ENCODE results near the gene VAV1. TPM values are rescaled to one million over a fixed set of nuclear protein-coding genes. Genes with fewer than 3 reads are reported as not detected.

VAV1 gene
- total RNA-seq, 1 experiment from 2014 or later: 46.0 TPM

DNA sequence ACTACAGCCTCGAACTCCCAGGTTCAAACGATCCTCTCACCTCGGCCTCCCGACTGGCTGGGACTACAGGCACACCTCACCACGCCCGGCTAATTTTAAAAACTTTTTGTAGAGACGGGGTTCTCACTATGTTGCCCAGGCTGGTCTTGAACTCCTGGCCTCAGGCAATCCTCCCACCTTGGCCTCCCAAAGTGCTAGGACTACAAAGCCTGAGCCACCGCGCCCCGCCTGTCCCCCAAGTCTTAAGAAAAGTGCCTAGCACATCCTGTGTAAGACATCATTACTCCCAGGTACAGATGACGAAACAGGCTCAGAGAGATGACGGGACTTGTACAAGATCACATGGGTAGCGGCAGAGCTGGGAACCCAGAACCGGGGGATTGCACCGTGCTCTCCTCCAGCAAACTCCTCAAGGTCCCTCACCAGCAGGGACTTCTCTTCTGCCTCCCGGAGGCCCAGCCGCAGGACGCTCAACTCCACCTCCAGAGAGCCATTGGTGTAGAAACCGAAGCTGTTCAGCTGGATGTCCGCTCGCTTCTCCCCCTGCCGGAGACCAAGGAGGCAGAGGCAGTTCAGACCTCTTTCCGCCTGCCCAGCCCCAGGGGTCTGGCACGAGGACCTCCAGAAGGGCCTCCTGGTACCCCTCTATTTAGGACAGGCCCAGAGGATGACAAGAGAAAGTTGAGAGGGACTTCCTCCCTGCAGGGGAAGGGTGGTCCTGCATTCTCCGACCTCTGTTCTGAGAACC lies 36.2 kb upstream of the VAV1 start:
- DNase-seq: peak; percentile 86
- H3K9ac ChIP-seq (ENCODE audit: low read length): peak overlapping the region; percentile 93

GRCh38 chr19:6736917-6737283 lies 35.6 kb upstream of the VAV1 start:
- Histone ChIP-seq H3K79me2 (ENCODE audit: low read length) (0 out of 2 replicates have a peak, but pooled peaks cover 3% of the 10 kb centered on the region), H3K27ac (ENCODE audit: low read length) (peak overlapping the region; percentile 75), H3K9me2 (replicated peaks; ENCODE audit: insufficient read depth, low read length) (no peaks in the 10 kb centered on the region), H3K4me2 (ENCODE audit: low read depth, low read length, poor library complexity, severe bottlenecking) (peak overlapping the region; percentile 83), H3K4me1 (ENCODE audit: low read length) (peaks cover 45% of the 10 kb centered on the region), H2AFZ (ENCODE audit: low read length) (0 out of 2 replicates have a peak overlapping the region, but pooled peaks have one; percentile 80), H3K4me3 (ENCODE audit: low read length) (peak overlapping the region; percentile 74), H3K36me3 (ENCODE audit: insufficient read depth, low read length) (no peaks in the 10 kb centered on the region), H3K9me3 (ENCODE audit: low read length) (no peaks in the 10 kb centered on the region), H4K20me1 (ENCODE audit: insufficient read depth, low read depth, low read length) (no peaks in the 10 kb centered on the region), H3K27me3 (ENCODE audit: low read length) (no peaks in the 10 kb centered on the region), H3K9ac (ENCODE audit: low read length) (peak overlapping the region; percentile 93)
- DNase-seq: no peak

More for the DNA sequence above, 36.2 kb upstream of the VAV1 start:
- no peaks in the 10 kb centered on the region for H3K9me3 ChIP-seq (ENCODE audit: low read length)
- 0 out of 2 replicates have a peak, but pooled peaks cover 3% of the 10 kb centered on the region for H3K79me2 ChIP-seq (ENCODE audit: low read length)
- peak overlapping the region; percentile 75 for H3K27ac ChIP-seq (ENCODE audit: low read length)
- H3K4me1 ChIP-seq (ENCODE audit: low read length): peaks cover 43% of the 10 kb centered on the region
- H2AFZ ChIP-seq (ENCODE audit: low read length): peak overlapping the region; percentile 63; the same call in 1 of the 2 replicates
- H3K27me3 ChIP-seq (ENCODE audit: low read length): no peaks in the 10 kb centered on the region
- no peaks in the 10 kb centered on the region for H4K20me1 ChIP-seq (ENCODE audit: insufficient read depth, low read depth, low read length)
- no peaks in the 10 kb centered on the region for H3K36me3 ChIP-seq (ENCODE audit: insufficient read depth, low read length)
- H3K4me2 ChIP-seq (ENCODE audit: low read depth, low read length, poor library complexity, severe bottlenecking): peak overlapping the region; percentile 83
- peak overlapping the region; percentile 74 for H3K4me3 ChIP-seq (ENCODE audit: low read length)
- H3K9me2 ChIP-seq (replicated peaks; ENCODE audit: insufficient read depth, low read length): no peaks in the 10 kb centered on the region

- peak within 1 kb of the TSS; percentile 75 for H3K27ac ChIP-seq (ENCODE audit: low read length)
- peak; percentile 100 for DNase-seq
- no peaks in the 10 kb centered on the region for H3K36me3 ChIP-seq (ENCODE audit: insufficient read depth, low read length)
- H3K9ac ChIP-seq (ENCODE audit: low read length): peak within 1 kb of the TSS; percentile 93
- H3K4me1 ChIP-seq (ENCODE audit: low read length): peaks cover 45% of the 10 kb centered on the region
- no peaks in the 10 kb centered on the region for H3K9me3 ChIP-seq (ENCODE audit: low read length)
- no peaks in the 10 kb centered on the region for H3K27me3 ChIP-seq (ENCODE audit: low read length)
- no peaks in the 10 kb centered on the region for H4K20me1 ChIP-seq (ENCODE audit: insufficient read depth, low read depth, low read length)
- no peaks in the 10 kb centered on the region for H3K9me2 ChIP-seq (replicated peaks; ENCODE audit: insufficient read depth, low read length)
- peak within 1 kb of the TSS; percentile 83 for H3K4me2 ChIP-seq (ENCODE audit: low read depth, low read length, poor library complexity, severe bottlenecking)
- H2AFZ ChIP-seq (ENCODE audit: low read length): peak within 1 kb of the TSS; percentile 80
- peak within 1 kb of the TSS; percentile 74 for H3K4me3 ChIP-seq (ENCODE audit: low read length)
- H3K79me2 ChIP-seq (ENCODE audit: low read length): 0 out of 2 replicates have a peak, but pooled peaks cover 3% of the 10 kb centered on the region
Observed at GRCh38 chr19:6737284-6737872, 35.1 kb upstream of the VAV1 start, which contains the start of gene GPR108. Gene GPR108, minus strand, starts transcription at chr19:6737580. Its CDS starts 4 bp downstream, at chr19:6737576.

- H3K4me3 ChIP-seq (ENCODE audit: low read length): peak overlapping the region; percentile 45; the same call in 1 of the 2 replicates
- H3K9me2 ChIP-seq (replicated peaks; ENCODE audit: insufficient read depth, low read length): no peaks in the 10 kb centered on the region
- H3K9ac ChIP-seq (ENCODE audit: low read length): peak overlapping the region; percentile 50
- H3K4me2 ChIP-seq (ENCODE audit: low read depth, low read length, poor library complexity, severe bottlenecking): peak overlapping the region; percentile 64
- H3K79me2 ChIP-seq (ENCODE audit: low read length): 0 out of 2 replicates have a peak, but pooled peaks cover 3% of the 10 kb centered on the region
- no peaks in the 10 kb centered on the region for H3K9me3 ChIP-seq (ENCODE audit: low read length)
- peak overlapping the region; percentile 45 for H3K27ac ChIP-seq (ENCODE audit: low read length)
- DNase-seq: peak; percentile 91
- no peaks in the 10 kb centered on the region for H4K20me1 ChIP-seq (ENCODE audit: insufficient read depth, low read depth, low read length)
- peaks cover 45% of the 10 kb centered on the region for H3K4me1 ChIP-seq (ENCODE audit: low read length)
- H2AFZ ChIP-seq (ENCODE audit: low read length): peak overlapping the region; percentile 16; the same call in 1 of the 2 replicates
- no peaks in the 10 kb centered on the region for H3K27me3 ChIP-seq (ENCODE audit: low read length)
- no peaks in the 10 kb centered on the region for H3K36me3 ChIP-seq (ENCODE audit: insufficient read depth, low read length)
Observed at GRCh38 chr19:6737873-6738786, 34.4 kb upstream of the VAV1 start.

DNA sequence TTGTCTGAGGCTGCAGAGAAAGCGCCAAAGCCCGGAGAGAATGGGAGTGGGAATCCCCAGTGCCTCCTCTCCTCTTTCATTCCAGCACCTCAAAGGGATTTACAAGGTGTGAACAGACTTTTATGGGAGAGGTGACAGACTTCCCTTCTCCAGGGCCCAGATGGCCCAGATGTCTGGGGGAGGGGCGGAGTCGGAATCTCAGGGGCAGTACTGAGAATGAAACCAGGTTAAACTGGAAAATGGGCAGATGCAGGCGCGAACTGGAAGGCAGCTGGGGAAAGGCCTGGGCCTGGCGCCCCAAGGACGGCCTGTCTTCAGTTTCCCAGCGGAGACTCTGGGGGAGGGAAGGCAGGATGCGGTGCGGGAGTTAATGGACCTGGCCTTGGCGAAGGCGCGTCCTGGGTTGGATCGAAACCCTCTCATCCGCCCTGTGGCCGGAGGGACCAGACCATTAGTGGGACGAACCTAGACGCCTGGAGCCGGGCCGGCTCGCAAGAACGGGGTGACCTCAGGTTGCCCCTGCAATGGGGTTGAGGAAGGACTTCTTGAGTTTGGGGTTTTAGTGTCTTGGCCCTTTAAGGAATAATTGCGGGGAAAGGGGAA lies 33.6 kb upstream of the VAV1 start:
- Histone ChIP-seq H4K20me1 (ENCODE audit: insufficient read depth, low read depth, low read length) (no peaks in the 10 kb centered on the region), H3K9ac (ENCODE audit: low read length) (peak overlapping the region; percentile 38; the same call in 1 of the 2 replicates), H3K9me3 (ENCODE audit: low read length) (no peaks in the 10 kb centered on the region), H2AFZ (ENCODE audit: low read length) (peak overlapping the region; percentile 6; the same call in 1 of the 2 replicates), H3K9me2 (replicated peaks; ENCODE audit: insufficient read depth, low read length) (no peaks in the 10 kb centered on the region), H3K36me3 (ENCODE audit: insufficient read depth, low read length) (no peaks in the 10 kb centered on the region), H3K4me3 (ENCODE audit: low read length) (peak overlapping the region; percentile 15; the same call in 1 of the 2 replicates), H3K4me2 (ENCODE audit: low read depth, low read length, poor library complexity, severe bottlenecking) (peak overlapping the region; percentile 54), H3K79me2 (ENCODE audit: low read length) (0 out of 2 replicates have a peak, but pooled peaks cover 3% of the 10 kb centered on the region), H3K27ac (ENCODE audit: low read length) (0 out of 2 replicates have a peak overlapping the region, but pooled peaks have one; percentile 12), H3K4me1 (ENCODE audit: low read length) (peaks cover 45% of the 10 kb centered on the region), H3K27me3 (ENCODE audit: low read length) (no peaks in the 10 kb centered on the region)
- DNase-seq: peak; percentile 47

DNA sequence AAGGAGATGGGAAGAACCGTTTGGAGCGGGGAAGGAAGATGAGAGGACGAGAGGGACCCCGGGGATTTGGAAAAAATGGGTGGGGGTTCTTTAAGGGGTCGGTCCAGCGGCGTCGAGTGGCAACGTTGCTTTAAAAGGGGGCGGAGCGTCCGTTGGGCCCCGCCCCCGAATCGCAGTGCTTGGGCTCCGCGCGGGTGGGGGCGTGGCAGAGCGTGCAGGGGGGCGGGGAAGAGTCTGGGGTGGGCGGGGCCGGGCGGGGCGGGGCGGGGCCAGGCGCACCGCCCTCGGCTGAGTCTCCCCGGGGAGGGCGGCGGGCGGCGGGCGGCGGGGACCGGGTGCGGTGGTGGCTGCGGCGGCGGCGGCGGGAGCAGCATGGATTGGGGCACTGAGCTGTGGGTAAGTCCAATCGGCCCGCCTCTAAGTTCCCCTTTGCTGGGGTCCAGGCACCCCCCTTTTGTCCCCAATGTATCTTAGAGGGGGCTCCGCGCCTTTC lies 33.1 kb upstream of the VAV1 start, which contains the start of gene TRIP10:
Gene TRIP10 (plus strand): TSS at position 291 of the 493 bp plus-strand sequence. CDS start 82 bp downstream, at position 373.
- H3K4me3 ChIP-seq (ENCODE audit: low read length): peak within 1 kb of the TSS; percentile 81
- DNase-seq: peak; percentile 91
- H3K27ac ChIP-seq (ENCODE audit: low read length): peak within 1 kb of the TSS; percentile 39
- peaks cover 45% of the 10 kb centered on the region for H3K4me1 ChIP-seq (ENCODE audit: low read length)
- peak within 1 kb of the TSS; percentile 81 for H3K4me2 ChIP-seq (ENCODE audit: low read depth, low read length, poor library complexity, severe bottlenecking)
- H2AFZ ChIP-seq (ENCODE audit: low read length): peak within 1 kb of the TSS; percentile 6; the same call in 1 of the 2 replicates
- H3K36me3 ChIP-seq (ENCODE audit: insufficient read depth, low read length): no peaks in the 10 kb centered on the region
- H3K9ac ChIP-seq (ENCODE audit: low read length): peak within 1 kb of the TSS; percentile 78
- no peaks in the 10 kb centered on the region for H3K27me3 ChIP-seq (ENCODE audit: low read length)
- H3K79me2 ChIP-seq (ENCODE audit: low read length): 0 out of 2 replicates have a peak, but pooled peaks cover 3% of the 10 kb centered on the region
- no peaks in the 10 kb centered on the region for H3K9me2 ChIP-seq (replicated peaks; ENCODE audit: insufficient read depth, low read length)
- no peaks in the 10 kb centered on the region for H3K9me3 ChIP-seq (ENCODE audit: low read length)
- H4K20me1 ChIP-seq (ENCODE audit: insufficient read depth, low read depth, low read length): no peaks in the 10 kb centered on the region

- Histone ChIP-seq H3K27ac (ENCODE audit: low read length) (0 out of 2 replicates have a peak overlapping the region, but pooled peaks have one; percentile 39), H3K4me1 (ENCODE audit: low read length) (peaks cover 45% of the 10 kb centered on the region)
Observed at GRCh38 chr19:6739883-6740588, 32.5 kb upstream of the VAV1 start.

More at GRCh38 chr19:6739883-6740588, 32.5 kb upstream of the VAV1 start:
- no peak overlapping the region for H2AFZ ChIP-seq (ENCODE audit: low read length)
- 0 out of 2 replicates have a peak, but pooled peaks cover 3% of the 10 kb centered on the region for H3K79me2 ChIP-seq (ENCODE audit: low read length)
- H3K27me3 ChIP-seq (ENCODE audit: low read length): no peaks in the 10 kb centered on the region
- no peaks in the 10 kb centered on the region for H3K9me2 ChIP-seq (replicated peaks; ENCODE audit: insufficient read depth, low read length)
- no peaks in the 10 kb centered on the region for H3K36me3 ChIP-seq (ENCODE audit: insufficient read depth, low read length)
- H3K4me2 ChIP-seq (ENCODE audit: low read depth, low read length, poor library complexity, severe bottlenecking): peak overlapping the region; percentile 81
- H3K4me3 ChIP-seq (ENCODE audit: low read length): peak overlapping the region; percentile 81
- no peaks in the 10 kb centered on the region for H4K20me1 ChIP-seq (ENCODE audit: insufficient read depth, low read depth, low read length)
- no peaks in the 10 kb centered on the region for H3K9me3 ChIP-seq (ENCODE audit: low read length)
- DNase-seq: no peak
- H3K9ac ChIP-seq (ENCODE audit: low read length): peak overlapping the region; percentile 78
